HG03378 (cell line): Measurements from ENCODE around the gene SCN1B.

Experiments used
- ATAC-seq: cut with Tn5 transposase; IDR thresholded peaks from one replicate; pipeline ENCODE4 v1.9.1; 2021; ENCODE audit warnings: mild to moderate bottlenecking, moderate library complexity; ENCODE audit not compliant: unreplicated experiment

SCN1B gene

DNA sequence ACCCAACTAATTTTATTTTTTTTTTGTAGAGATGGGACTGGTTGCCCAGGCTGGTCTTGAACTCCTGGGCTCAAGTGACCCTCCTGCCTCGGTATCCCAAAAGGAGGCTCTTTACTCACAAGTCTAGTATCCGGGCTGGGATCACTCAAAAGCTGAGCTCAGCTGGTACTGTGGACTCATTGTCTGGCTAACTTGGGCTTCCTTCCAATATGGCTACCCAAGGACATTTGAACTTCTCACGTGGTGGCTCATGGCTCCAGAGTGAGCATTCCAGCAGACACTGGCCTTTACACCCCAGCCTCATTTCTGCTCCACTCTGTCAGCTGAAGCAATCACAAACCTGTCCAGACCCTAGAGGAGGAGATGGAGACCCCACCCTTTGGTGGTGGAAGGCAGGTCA is 40.2 kb downstream of the SCN1B start:
- ATAC-seq = no peak

DNA sequence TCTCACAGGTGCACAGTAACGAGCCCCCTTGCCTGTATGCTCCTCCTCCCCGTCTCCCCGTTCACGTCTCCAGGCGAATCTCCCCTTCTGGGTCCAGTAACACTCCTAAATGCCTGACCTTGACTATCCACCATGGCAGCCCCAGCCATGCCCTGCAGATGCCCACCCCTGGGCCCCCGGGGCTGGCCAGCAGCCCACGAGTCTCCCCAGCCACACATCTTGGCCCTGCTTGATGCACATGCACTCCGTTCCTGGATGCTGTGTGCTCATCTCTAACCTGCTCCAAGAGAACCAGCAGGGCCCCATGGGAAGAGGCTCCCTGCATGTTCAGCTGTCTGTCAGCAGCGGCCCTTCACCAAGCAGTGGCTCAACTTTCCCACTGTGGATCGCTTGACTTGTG is 43.2 kb downstream of the SCN1B start:
- ATAC-seq = no peak

DNA sequence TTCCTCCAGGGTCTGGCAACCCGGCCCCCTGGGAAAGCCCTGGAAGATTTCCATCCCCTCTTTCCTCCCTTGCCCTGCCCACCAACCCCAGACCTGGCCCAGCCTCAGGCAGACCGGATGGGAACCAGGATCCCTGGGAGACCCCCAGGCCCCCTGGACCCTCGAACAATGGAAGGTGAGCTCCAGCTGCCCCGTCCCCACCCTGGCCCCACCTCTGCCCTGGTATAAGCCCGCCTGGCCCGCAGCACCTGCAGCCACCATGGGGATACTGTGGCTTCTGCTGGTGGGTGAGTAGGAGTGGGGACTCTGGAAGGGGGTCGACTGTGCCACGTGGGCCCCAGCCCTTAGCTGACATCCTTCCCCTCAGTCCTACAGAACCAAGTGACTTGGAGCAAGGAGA is 43.7 kb downstream of the SCN1B start:
- no peak for ATAC-seq

DNA sequence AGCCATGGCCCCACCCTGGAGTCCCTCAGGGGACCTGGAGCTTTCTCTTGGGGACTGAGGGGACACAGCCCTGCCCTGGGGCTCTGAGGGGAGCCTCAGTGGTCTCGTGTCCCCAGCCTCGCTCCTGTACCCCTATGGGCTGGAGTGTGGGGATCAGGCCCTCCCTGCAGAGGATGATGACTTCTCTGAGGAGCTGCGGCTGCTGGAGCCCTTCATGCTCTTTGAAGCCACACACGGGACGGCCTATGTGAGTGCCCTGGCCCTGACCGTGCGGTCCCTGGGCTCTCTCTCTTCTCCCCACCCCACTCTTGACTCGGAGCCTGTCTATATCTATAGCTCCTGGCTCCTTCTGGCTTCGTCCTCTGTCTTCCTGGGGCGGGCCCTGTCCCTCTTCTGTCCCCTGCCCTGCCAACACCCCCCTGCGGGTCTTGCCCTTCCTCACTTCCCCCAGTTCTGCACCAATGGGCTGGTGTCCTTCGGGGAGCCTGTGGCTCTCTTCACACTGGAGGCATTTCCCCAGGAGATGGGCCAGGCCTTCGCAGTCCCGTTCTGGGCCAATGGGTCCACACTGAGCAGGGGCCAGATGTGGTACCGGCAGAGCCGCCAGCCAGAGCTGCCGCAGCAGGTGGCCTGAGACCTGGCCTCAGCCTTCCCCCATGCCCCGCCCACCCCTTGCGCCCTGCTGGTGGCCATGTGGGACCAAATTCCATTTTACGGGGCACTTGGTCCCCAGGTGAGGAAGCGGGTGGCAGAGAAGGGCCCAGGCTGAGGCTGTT is 44.3 kb downstream of the SCN1B start:
- ATAC-seq = no peak

DNA sequence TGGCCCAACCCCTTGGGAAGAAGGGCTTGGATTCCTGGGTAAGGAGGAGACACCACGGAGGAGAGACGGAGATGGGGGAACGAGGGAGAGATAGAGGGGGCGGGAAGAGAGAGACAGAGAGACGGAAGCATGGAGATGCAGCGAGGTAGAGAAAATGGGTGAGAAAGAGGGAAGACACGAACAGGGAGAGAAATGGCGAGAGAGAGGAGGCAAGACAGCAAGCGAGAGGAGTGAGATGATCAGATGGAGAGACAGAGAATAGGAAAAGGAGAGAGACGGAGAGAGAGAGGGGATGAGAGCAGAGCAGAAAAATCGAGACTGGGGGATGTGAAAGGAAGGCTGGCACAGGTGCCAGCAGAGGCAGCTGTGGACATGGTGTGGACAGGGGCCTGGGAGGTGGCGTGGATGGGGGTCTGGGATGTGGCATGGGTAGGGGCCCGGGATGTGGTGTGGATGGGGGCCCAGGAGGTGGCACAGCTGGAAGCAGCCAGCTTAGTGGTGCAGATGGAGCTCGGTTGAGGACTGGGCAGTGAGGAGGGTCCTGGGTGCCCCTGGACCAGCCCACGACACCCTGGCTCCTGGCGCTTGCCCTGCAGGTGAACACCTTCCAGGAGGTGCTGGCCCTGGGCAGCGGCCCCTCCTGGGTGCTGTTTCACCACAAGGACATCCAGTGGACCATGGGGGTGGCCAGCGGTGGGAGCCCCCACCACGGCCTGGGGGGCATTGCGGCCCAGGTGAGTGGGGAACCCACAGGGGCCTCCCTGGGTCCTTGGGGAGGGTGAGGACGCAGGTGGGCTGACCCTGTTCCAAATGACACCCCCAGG is 45.1 kb downstream of the SCN1B start:
- ATAC-seq = no peak

DNA sequence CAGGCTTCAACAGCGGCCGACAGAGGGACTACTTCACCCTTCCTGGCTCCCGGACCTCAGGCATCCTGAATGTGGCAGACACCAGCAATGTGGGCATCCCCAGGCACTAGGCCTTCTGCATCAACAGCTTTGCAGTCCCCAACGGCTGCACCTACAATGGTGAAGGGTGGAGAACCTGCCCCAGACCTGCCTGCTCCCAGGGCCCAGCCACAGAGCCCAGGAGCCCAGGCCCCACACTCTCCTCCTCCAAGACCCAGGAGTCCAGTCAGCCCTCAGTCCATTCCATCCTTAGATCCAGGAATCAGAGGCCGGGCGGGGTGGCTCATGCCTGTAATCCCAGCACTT is 45.7 kb downstream of the SCN1B start:
- no peak for ATAC-seq

DNA sequence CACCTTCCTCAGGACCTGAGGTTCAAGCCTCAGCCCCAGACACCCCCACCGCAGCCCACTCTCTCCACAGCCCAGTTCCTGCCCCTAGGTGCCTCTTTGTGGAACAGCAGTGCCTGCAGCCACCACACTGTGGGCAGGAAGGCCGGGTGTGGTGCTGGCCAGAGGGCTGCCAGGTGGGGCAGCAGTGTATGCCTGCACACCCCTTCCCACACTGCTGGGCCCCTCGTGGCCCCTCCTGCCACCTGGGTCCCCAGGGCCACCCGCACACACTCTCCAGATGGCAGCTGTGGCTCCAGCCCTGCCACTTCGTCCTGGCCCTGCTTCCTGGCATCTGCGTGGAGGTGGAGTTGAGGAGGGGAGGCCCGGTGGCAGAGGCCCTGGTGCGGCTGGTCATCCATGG is 46.4 kb downstream of the SCN1B start:
- no peak for ATAC-seq

DNA sequence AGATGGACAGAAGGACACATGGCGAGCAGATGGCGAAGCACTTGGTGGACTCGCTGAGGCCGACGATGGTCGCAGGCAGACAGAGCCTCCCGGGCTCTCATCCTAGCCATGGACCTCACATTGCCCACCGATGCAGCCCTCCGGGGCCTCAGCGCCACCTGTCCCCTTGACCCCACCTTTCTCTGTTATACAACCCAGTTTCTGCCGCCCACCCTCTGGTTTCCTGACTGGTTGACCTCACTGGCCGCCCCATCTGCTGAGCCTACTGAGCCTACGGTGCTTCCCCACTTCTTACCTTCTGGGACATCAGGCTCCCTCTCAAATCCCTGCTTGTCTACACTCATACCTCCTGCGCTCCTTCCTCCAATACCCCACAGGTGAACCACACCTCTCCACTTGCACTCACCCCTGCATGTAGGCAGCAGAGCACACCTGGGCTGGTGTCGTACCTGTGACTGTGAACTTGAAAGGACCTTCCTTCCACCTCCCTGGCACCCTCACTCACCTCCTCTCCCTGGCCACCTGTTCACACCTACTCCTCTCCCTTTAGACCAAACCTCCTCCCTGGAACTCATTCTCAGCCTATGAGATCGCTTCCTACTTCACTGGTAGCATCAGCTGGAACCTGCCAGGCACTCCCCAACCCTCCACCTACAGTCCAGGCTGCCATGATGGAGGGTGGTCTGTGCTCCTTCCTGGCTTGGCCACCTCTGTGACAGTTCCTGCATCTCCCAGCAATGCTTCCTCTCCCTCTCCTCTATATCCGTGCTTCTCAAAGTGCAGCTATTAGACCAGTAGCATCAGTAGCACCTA is 47.3 kb downstream of the SCN1B start:
- no peak for ATAC-seq

DNA sequence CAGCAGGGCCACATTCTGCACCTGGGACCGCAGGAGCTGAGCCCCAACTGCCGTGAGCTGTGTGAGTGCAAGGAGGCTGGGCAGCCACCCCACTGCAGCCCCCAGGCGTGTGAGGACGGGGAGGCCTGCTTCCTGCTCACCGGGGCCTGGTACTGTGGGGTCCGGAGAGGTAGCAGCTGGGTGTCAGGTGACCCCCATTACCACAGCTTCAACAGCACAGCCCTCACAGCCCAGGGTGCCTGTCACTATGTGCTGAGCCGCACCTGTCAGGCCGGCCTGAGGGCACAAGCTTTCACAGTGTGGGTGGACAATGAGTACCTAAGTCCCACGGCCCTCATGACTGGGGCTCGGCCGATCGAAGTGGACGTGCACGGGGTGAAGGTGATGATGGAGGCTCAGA is 49.6 kb downstream of the SCN1B start:
- no peak for ATAC-seq

DNA sequence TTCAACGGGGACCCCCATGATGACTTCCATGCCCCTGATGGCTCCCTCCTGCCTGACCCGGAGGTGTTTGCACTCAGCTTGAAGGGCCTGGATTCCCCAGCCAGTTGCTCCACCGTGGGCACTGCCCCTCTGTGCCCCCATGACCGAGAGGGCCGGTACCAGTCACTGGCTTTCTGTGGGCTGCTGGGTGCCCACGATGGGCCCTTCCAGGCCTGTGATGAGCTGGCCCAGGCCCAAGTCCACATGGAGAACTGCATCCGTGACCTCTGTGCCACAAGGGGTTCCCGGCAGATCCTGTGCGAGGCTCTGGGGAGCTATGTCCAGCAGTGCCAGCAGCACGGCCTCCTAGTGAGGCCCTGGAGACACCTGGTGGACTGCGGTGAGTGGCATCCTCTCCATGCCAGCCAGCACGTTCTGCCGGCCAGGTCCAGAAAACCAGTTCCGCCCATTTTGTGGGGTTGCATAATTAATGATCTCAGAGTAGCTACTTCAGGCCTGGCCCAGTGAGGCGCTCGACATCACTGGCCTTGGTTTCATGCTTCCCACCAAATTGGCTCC is 50.4 kb downstream of the SCN1B start:
- no peak for ATAC-seq

DNA sequence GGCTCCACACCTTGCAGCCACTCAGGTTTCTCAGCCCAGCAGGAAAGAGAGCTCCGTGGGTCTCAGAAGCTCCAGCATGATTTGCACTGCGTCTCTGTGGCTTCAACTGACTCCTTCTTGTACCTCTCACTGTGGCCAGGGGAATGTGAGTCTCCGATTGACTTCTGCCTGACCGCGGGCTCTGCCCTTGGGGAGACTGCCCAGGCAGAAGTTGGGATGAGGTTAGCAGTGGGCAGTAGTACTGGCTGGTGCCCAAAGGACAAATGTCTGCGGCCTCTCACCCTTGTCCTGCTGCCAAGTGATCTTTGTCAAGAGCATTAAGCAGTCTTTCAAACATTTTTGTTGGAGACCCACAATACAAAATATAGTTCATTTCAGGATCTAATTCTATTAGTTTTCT is 50.9 kb downstream of the SCN1B start:
- no peak for ATAC-seq

DNA sequence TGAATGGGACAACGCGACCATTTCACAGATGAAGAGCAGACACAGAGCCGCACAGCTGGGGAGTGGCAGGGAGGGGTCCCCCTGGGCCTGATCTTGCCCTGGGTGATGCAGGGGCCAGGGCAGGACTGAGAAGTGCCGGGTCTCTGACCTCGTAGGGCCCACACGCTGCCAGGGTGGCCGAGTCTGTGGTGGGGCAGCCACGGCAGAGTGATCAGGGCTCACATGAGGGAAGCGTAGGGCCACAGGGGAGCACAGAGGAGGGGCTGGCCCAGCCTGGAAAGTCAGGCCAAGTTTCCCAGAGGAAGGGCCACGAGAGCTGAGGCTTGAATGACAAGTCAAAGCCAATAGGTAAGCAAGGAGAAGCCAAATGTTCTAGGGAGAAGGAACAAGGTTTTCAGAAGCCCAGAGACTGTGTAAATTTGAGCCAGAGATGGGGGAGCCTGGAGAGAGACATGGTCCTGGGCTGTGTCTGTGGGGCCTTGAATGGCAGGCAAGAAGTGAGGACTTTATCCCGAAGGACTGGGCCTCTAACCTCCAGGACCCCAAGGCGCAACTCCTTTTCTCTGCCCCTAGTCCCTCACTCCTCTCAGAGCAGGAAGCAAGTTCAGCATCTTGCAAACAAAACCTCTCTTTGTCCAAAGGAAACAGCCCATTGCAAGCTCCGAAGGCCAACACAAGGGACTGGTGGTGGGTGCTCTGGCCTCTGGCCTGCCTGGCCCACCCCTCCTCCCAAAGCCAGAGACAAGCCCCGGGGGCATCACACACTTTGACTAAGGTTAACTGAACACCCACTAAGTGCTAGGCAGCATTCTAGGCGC is 53.6 kb downstream of the SCN1B start:
- ATAC-seq = no peak

DNA sequence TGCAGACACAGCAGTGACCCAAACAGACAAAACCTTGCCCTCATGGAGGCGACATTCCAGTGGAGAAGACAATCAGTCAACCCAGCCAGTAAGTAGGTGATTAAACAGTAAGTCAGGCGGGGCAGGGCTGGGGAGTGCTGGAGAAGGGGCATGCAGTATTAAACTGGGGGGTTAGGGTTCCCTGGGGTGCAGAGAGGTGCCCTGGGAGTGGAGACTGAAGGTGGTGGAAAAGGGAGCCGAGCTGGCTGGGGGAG is 54.2 kb downstream of the SCN1B start:
- ATAC-seq = no peak

DNA sequence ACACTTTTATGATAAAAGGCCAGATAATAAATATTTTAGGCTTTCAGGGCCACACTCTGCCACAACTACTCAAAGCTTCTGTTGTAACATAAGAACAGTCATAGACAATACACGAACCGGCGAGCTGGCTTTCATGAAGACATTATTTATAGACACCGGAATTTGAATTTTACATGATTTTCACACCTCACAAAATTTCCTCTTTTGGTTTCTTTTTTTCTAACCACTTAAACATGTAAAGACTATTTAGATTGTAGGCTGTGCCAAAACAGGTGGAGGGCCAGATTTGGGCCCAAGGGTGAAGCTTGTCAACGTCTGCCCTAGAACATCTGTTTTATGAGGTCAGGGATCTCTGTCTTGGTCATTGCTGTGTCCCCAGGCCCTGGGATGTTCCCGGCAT is 55.7 kb downstream of the SCN1B start:
- no peak for ATAC-seq

DNA sequence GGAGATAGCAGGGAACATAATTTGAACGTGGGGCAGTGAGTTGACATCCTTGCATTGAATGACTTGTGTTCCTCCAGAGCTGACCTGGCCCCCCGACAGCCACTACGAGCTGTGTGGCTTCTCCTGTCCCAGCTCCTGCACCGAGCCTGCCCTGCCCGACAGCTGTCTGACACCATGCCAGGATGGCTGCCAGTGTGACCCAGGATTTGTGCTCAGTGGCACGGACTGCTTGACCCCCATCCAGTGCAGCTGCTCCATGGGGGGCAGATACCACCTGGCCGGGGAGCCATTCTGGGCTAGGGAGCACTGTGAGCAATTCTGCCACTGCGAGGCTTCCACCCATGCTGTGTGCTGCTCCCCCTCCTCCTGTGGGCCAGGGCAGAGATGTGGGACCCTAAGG is 56.2 kb downstream of the SCN1B start:
- no peak for ATAC-seq

DNA sequence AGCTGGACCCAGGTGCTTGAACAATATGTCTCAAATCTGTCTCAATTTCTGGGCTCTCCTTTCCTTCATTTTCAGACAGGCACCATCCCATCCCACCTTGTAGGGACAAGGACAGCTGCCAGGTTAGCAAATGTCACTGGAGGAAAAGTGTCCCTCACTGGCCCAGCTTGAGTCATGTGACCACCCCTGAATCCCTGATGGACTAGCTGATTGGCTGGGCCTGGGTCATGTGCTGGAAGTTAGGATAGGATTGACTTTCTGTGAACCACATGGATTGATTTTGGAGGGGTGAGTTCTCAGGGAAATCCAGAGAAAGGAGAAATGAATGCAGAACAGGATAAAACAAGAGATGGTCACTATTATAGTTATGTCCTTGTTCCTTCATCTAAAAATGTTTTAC is 57.1 kb downstream of the SCN1B start:
- ATAC-seq = no peak

DNA sequence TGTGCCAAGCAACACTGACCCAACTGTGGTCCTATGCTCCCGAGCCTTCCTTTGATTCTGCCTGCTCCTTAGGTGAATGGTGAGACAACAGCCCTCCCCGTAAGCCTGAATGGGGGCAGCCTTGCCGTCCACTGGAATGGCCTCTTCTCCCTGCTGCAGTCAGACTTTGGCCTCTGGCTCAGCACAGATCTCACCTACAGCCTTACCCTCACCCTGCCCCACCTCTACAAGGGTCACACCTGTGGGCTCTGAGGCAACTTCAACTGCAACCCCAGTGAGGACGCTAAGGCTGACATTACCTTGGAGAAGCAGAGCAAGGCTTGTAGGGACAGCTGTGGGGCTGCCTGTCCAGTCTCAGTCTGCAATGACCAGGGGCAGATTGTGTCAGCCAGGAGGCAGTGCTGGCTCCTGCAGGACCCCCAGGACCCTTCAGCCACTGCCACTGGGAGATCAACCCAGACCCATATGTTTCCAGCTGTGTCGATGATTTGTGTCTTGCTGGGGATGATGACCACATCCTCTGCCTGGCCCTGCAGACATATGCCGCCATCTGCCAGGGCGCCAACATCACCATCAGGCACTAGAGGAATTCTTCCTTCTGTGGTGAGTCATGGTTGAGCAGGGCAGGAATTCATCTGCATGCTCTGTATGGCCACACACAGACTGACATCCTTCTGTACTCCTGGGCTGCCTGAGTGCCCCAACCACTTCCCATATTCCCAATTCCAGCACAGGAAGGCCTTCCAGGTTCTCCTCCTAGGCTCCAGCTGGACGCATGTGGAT is 58.1 kb downstream of the SCN1B start:
- no peak for ATAC-seq

DNA sequence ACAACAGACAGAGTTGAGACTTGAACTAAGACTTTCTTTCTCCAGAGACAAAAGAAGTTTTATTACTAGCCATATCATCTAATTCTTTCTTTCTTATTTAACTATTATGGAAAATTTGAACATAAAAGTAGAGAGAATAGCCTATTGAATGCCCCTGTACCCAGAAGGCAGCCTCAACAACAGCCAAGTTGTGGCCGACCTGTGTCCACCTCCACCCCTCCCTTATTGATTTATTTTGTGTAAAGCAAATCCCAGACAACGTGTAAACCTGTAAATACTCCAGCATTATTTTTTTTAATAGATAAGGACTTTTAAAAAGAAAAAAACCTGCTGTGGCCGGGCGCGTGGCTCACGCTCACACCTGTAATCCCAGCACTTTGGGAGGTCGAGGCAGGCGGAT is 59.3 kb downstream of the SCN1B start:
- ATAC-seq = no peak
